Activated CD4-positive, alpha-beta T cell treated with anti-CD3 and anti-CD28 coated beads, Interleukin-2, amount 10 ng/mL, durations not matched to agents 24 days and 14 days (primary cell): ENCODE measurements around the gene MAP2K3. TPM values are rescaled to one million over a fixed set of nuclear protein-coding genes. Genes with fewer than 3 reads are reported as not detected.
A peak's percentile ranks its signal among the peaks of the same experiment; 100 is the strongest.

Experiments
- DNase-seq: peaks from one replicate; pipeline ENCODE4 v3.0.0; 2022
- H3K27ac Mint-ChIP-seq: one replicate; pipeline ENCODE4 v1.8.0; 2022; ENCODE audit warnings: mild to moderate bottlenecking, mixed read lengths
- H3K27me3 Mint-ChIP-seq: one replicate; pipeline ENCODE4 v1.8.0; 2022; ENCODE audit warnings: mixed read lengths
- H3K36me3 Mint-ChIP-seq: one replicate; pipeline ENCODE4 v1.8.0; 2022; ENCODE audit warnings: low read depth, mild to moderate bottlenecking, mixed read lengths
- H3K4me1 Mint-ChIP-seq: one replicate; pipeline ENCODE4 v1.8.0; 2021; ENCODE audit warnings: mixed read lengths
- H3K4me3 Mint-ChIP-seq: one replicate; pipeline ENCODE4 v1.8.0; 2022; ENCODE audit warnings: mild to moderate bottlenecking, moderate library complexity, mixed read lengths
- H3K9me3 Mint-ChIP-seq: one replicate; pipeline ENCODE4 v1.8.0; 2021; ENCODE audit warnings: mixed read lengths
- intact Hi-C: fragments of 100-400 bp; cut with micrococcal nuclease; formaldehyde crosslinking; loops from one replicate; pipeline ENCODE4 v1.15.1; 2023
- total RNA-seq: library from RNA; stranded (reverse); gene quantifications from 2 replicates; pipeline ENCODE4 v1.2.3, GENCODE V29; 2022

MAP2K3 gene
- total RNA-seq, 1 donor from 2014 or later: 166 TPM

GRCh38 chr17:21292867-21293830 is 8.6 kb downstream of the MAP2K3 start:
- Mint-ChIP-seq H3K4me1 (peaks cover 14% of the 10 kb centered on the region), H3K9me3 (peaks cover 3% of the 10 kb centered on the region), H3K27ac (no peak overlapping the region), H3K4me3 (no peak overlapping the region), H3K27me3 (no peaks in the 10 kb centered on the region), H3K36me3 (peaks cover 37% of the 10 kb centered on the region)
- no peak for DNase-seq
- intact Hi-C loops: no loop called here

- H3K9me3 Mint-ChIP-seq: peaks cover 3% of the 10 kb centered on the region
- no peaks in the 10 kb centered on the region for H3K27me3 Mint-ChIP-seq
- peaks cover 7% of the 10 kb centered on the region for H3K4me1 Mint-ChIP-seq
- peaks cover 31% of the 10 kb centered on the region for H3K36me3 Mint-ChIP-seq
- no peak for DNase-seq
- no peak overlapping the region for H3K4me3 Mint-ChIP-seq
- H3K27ac Mint-ChIP-seq: no peak overlapping the region
- intact Hi-C loops: no loop called here
Measured at GRCh38 chr17:21293831-21294210, 9.3 kb downstream of the MAP2K3 start.

DNA sequence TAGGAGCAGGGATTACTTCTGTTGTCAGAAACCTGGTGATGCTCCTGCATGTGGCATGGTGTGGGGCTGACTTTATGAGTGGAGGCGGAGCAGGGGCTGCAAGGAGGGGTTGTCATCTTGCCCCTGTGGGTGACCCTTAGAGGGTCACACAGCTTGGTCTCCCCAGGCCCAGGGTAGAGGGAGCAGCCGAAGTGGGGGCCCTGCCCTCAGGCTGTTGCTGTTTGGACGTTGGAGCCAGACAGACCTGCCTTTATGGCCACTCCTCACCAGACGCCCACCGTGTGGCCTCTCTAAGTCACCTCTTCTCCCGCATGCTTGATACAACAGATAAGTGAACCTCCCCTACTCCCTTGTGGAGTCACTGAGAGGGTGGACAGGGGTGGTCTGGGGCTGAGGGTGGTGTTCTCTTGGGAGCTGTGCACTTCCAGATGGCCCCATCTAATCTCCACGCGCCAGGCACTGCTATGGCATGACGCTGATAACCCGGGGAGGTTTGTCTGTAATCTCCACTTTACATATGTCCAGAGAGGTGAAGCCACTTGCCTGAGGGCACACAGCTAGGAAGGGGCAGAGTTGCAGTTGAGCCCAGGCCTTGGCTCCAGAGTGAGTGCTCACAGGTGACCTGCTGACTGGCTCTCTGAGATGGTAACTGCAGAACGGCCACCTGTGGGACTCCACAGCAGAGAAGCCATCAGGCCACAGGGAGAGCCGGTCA is 10.0 kb downstream of the MAP2K3 start:
- peak overlapping the region; percentile 1 for H3K27ac Mint-ChIP-seq
- H3K4me1 Mint-ChIP-seq: peaks cover 5% of the 10 kb centered on the region
- intact Hi-C loops: no loop called here
- DNase-seq: no peak
- H3K36me3 Mint-ChIP-seq: peaks cover 30% of the 10 kb centered on the region
- H3K9me3 Mint-ChIP-seq: peaks cover 3% of the 10 kb centered on the region
- no peak overlapping the region for H3K4me3 Mint-ChIP-seq
- no peaks in the 10 kb centered on the region for H3K27me3 Mint-ChIP-seq

GRCh38 chr17:21295036-21295952 is 10.8 kb downstream of the MAP2K3 start:
- no peak for DNase-seq
- intact Hi-C loops: no loop called here
- H3K36me3 Mint-ChIP-seq: peaks cover 36% of the 10 kb centered on the region
- H3K4me3 Mint-ChIP-seq: no peak overlapping the region
- no peaks in the 10 kb centered on the region for H3K27me3 Mint-ChIP-seq
- peaks cover 7% of the 10 kb centered on the region for H3K4me1 Mint-ChIP-seq
- peak overlapping the region; percentile 1 for H3K27ac Mint-ChIP-seq
- H3K9me3 Mint-ChIP-seq: peaks cover 3% of the 10 kb centered on the region

GRCh38 chr17:21296097-21297025 is 11.8 kb downstream of the MAP2K3 start:
- no peak overlapping the region for H3K4me3 Mint-ChIP-seq
- H3K27me3 Mint-ChIP-seq: no peaks in the 10 kb centered on the region
- H3K9me3 Mint-ChIP-seq: peaks cover 3% of the 10 kb centered on the region
- peaks cover 40% of the 10 kb centered on the region for H3K36me3 Mint-ChIP-seq
- intact Hi-C loops: no loop called here
- H3K27ac Mint-ChIP-seq: no peak overlapping the region
- DNase-seq: no peak
- H3K4me1 Mint-ChIP-seq: peaks cover 7% of the 10 kb centered on the region

GRCh38 chr17:21297026-21297520 is 12.6 kb downstream of the MAP2K3 start:
- H3K36me3 Mint-ChIP-seq: peaks cover 41% of the 10 kb centered on the region
- H3K9me3 Mint-ChIP-seq: peaks cover 3% of the 10 kb centered on the region
- intact Hi-C loops: no loop called here

GRCh38 chr17:21297597-21297996 is 13.1 kb downstream of the MAP2K3 start:
- Mint-ChIP-seq H3K4me1 (peaks cover 5% of the 10 kb centered on the region), H3K9me3 (peaks cover 3% of the 10 kb centered on the region)

More at GRCh38 chr17:21297026-21297520, 12.6 kb downstream of the MAP2K3 start:
- no peak for DNase-seq
- Mint-ChIP-seq H3K4me3 (no peak overlapping the region), H3K27ac (no peak overlapping the region), H3K4me1 (peaks cover 7% of the 10 kb centered on the region), H3K27me3 (no peaks in the 10 kb centered on the region)

GRCh38 chr17:21298056-21298982 is 13.8 kb downstream of the MAP2K3 start:
- H3K9me3 Mint-ChIP-seq: peaks cover 3% of the 10 kb centered on the region
- no peaks in the 10 kb centered on the region for H3K27me3 Mint-ChIP-seq
- H3K4me1 Mint-ChIP-seq: peaks cover 5% of the 10 kb centered on the region
- intact Hi-C loops: no loop called here
- H3K27ac Mint-ChIP-seq: no peak overlapping the region
- peaks cover 45% of the 10 kb centered on the region for H3K36me3 Mint-ChIP-seq
- no peak overlapping the region for H3K4me3 Mint-ChIP-seq
- no peak for DNase-seq

More at GRCh38 chr17:21297597-21297996, 13.1 kb downstream of the MAP2K3 start:
- no peak for DNase-seq
- intact Hi-C loops: no loop called here
- Mint-ChIP-seq H3K36me3 (peaks cover 43% of the 10 kb centered on the region), H3K27ac (no peak overlapping the region), H3K4me3 (no peak overlapping the region), H3K27me3 (no peaks in the 10 kb centered on the region)

- intact Hi-C loops: no loop called here
- no peak for DNase-seq
- no peaks in the 10 kb centered on the region for H3K27me3 Mint-ChIP-seq
- no peak overlapping the region for H3K27ac Mint-ChIP-seq
- H3K4me1 Mint-ChIP-seq: peaks cover 5% of the 10 kb centered on the region
- peaks cover 3% of the 10 kb centered on the region for H3K9me3 Mint-ChIP-seq
- no peak overlapping the region for H3K4me3 Mint-ChIP-seq
- H3K36me3 Mint-ChIP-seq: peaks cover 52% of the 10 kb centered on the region
Measured at GRCh38 chr17:21298983-21299519, 14.5 kb downstream of the MAP2K3 start.

DNA sequence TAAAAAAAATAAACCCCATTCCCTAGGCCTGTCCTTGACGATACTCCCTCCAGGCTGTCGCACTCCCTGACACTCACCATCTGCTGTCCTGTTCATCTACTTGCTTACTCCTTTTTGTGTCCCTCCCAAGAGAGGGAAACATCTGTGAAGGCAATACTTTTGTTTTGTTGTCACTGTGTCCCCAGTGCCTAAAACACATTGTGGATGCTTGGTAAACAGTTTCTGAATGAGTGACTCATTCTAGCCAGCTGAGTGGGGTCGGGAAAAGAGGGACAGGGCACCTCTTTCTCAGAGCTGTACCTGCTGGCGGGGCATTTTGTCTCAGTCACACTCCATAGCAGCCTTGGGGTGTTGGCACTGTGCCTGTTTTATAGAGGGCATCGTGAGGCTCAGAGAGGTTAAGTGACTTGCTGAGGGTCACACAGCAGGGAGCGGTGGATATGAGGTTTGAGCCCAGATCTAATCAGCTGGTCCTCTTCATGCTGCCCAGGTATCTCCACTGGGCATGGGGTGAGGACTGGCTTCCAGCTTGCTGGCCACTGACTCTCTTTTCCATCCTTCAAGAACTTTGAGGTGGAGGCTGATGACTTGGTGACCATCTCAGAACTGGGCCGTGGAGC is 15.6 kb downstream of the MAP2K3 start:
- Mint-ChIP-seq H3K9me3 (no peaks in the 10 kb centered on the region), H3K36me3 (peaks cover 48% of the 10 kb centered on the region), H3K27me3 (no peaks in the 10 kb centered on the region), H3K4me3 (no peak overlapping the region), H3K4me1 (peaks cover 2% of the 10 kb centered on the region), H3K27ac (peak overlapping the region; percentile 22)
- intact Hi-C loops: no loop called here
- DNase-seq: no peak
